ENCODE measurements around the gene CLEC16A.

GRCh38 chr16:11126399-11127054 is 182.2 kb downstream of the CLEC16A start:
- TF ChIP-seq CTCF (IDR thresholded peaks at IDR 0.05; ENCODE audit: insufficient read depth, low read length) (no peak), REST (IDR thresholded peaks at IDR 0.05; ENCODE audit: insufficient replicate concordance, low read depth) (no peak)

Data from HL-60 (cell line).